IPS-18c (cell line): ENCODE measurements around the gene TMEM235.
A peak's percentile ranks its signal among the peaks of the same experiment; 100 is the strongest.

Experiments
- H3K4me3 ChIP-seq: 2 replicates; pipeline ENCODE4 v1.7.0; 2013; ENCODE audit warnings: low read depth, mild to moderate bottlenecking, low read length, moderate library complexity; ENCODE audit not compliant: insufficient read depth
- H3K9me3 ChIP-seq: one replicate; pipeline ENCODE4 v1.6.1; 2013; ENCODE audit warnings: mild to moderate bottlenecking, low read length, moderate library complexity; ENCODE audit not compliant: control insufficient read depth, insufficient read depth

TMEM235 gene

GRCh38 chr17:78258323-78259191 is 27.1 kb downstream of the TMEM235 start:
- peaks cover under 1% of the 10 kb centered on the region for H3K9me3 ChIP-seq
- no peak overlapping the region for H3K4me3 ChIP-seq

- Histone ChIP-seq H3K4me3 (no peak overlapping the region), H3K9me3 (peaks cover 2% of the 10 kb centered on the region)
Observed at GRCh38 chr17:78259192-78259554, 27.7 kb downstream of the TMEM235 start.

- peaks cover 2% of the 10 kb centered on the region for H3K9me3 ChIP-seq
- H3K4me3 ChIP-seq, result no peak overlapping the region
Observed at GRCh38 chr17:78263063-78263735, 31.8 kb downstream of the TMEM235 start.

DNA sequence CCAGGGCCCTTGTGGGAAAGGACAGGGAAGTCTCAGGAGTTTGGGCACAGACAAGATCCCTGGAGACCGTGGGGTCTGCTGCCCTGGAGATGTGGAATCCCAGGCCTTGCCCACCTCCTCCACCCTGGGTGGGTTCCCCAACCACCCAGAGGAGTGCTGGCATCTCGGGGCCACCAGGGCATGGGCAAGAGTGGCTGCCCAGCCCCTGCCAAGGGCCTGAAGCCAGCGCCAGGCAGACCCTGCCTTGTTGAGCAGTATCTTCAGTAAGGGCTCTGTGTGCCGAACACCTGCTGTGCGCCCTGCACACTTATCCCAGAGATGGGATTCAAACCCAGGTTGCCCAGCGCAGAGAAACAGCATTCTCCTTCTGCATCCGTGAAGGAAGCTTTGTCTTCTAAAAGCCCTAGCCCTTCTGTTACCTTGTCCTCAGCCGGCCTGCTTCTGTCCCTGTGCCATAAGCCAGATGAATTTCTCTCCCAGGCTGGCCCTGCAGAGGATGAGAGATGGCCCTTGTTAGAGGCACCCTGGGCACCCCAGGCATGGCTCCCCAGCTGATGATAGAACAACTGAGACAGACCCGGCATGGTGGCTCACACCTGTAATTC is 32.4 kb downstream of the TMEM235 start:
- H3K9me3 ChIP-seq, result peaks cover 2% of the 10 kb centered on the region
- H3K4me3 ChIP-seq, result no peak overlapping the region

DNA sequence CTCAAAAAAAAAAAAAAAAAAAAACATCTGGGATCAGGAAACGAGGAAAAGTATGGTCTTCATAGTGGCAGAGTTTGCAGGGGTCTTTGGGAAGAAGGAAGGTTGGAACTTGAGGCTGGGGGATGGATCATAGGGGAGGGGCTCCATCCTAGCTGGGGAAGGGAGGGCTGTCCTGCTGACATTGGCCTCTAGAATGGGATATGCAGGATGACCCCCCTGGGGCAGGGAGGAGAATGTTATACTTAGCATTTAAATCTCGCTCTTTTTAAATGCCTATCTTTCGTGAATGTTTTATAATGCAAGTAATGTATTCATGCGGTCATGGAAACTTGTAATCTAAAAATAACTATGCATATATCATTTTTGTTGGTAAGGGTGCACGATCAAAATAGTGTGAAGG is 33.2 kb downstream of the TMEM235 start:
- Histone ChIP-seq H3K4me3 (no peak overlapping the region), H3K9me3 (peaks cover 2% of the 10 kb centered on the region)

- no peak overlapping the region for H3K4me3 ChIP-seq
Observed at GRCh38 chr17:78265121-78265520, 33.7 kb downstream of the TMEM235 start.

GRCh38 chr17:78266231-78266631 is 34.8 kb downstream of the TMEM235 start:
- peaks cover 2% of the 10 kb centered on the region for H3K9me3 ChIP-seq
- no peak overlapping the region for H3K4me3 ChIP-seq

More at GRCh38 chr17:78265121-78265520, 33.7 kb downstream of the TMEM235 start:
- H3K9me3 ChIP-seq, result peaks cover 2% of the 10 kb centered on the region

- H3K4me3 ChIP-seq, result no peak overlapping the region
- peaks cover 2% of the 10 kb centered on the region for H3K9me3 ChIP-seq
Observed at GRCh38 chr17:78266771-78267170, 35.3 kb downstream of the TMEM235 start.

DNA sequence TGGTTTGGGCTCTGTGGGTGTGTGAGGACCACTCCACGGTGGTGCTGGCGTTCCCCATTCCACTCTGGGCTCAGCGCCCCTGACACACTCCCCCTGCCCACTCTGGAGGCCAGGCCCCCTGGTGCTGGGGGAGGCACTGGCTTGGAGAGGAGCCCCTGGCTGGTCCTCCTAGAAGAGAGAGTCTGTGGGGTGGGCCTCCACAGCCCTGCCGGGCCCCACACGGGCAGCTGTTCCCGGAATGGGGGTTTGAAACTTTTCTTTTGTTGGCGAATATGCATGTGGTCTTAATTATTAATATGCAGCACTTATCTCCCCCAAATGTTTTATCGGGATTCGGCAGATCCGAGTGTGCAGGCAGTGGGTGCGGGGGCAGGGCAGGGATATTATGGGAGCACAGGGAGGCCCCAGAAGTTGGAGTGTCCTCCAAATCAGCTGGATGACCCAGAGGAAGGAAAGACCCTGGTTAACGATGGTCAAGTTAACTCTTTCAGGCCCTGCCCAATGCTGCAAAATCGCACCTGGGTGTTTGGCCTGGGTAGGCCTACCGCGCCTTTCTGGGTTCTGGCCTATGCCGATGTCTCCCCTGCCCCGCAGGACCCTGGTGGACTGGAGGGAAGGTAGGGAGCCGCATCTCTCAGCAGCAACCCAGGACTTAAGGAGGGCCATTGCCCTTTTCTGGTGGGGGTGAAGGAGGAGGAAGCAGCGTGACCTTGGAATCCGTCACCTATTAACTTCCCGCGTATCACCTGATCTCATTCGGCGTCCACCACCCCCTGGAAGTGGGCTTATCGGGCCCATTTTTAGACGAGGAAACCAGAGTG is 36.0 kb downstream of the TMEM235 start:
- H3K9me3 ChIP-seq, result peaks cover 2% of the 10 kb centered on the region
- H3K4me3 ChIP-seq, result 0 out of 2 replicates have a peak overlapping the region, but pooled peaks have one; percentile 15

DNA sequence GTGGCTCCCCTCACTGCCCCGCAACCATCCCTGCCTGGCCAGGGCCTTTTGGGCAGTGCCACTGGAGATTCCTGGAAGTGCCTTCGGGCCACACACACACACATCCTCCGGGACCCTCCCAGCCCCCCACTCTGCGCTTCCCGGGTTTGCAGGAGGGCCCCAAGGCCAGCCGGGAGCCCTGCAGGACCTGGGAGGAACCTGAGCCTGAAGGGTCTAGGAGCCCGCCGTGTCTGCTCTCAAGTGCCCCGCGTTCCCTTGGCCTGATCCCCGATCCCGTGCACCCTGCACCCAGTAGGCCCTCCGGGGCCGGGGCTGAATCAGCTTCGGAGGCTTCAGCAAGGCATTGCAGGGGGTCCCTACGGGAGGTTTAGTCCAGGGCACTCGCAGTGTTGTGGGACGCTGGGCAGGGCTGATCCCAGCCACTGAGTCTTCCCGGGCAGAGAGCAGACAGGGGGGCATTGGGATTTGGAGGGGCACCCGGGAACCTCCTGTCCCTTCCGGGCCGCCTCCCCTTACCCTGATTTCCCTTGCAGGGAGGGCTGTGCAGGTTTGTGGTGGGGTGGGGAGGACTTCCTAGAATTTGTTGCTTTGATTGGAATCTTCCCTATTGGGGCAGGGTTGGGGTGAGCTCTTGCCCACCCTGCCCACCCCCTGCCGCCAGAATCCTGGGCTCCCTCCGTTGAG is 36.9 kb downstream of the TMEM235 start:
- Histone ChIP-seq H3K4me3 (no peak overlapping the region; the same call in 1 of the 2 replicates), H3K9me3 (peaks cover 2% of the 10 kb centered on the region)

- no peaks in the 10 kb centered on the region for H3K9me3 ChIP-seq
- H3K4me3 ChIP-seq, result no peak overlapping the region; the same call in 1 of the 2 replicates
Observed at GRCh38 chr17:78268951-78269905, 37.8 kb downstream of the TMEM235 start.

GRCh38 chr17:78269955-78270381 is 38.5 kb downstream of the TMEM235 start:
- Histone ChIP-seq H3K4me3 (no peak overlapping the region), H3K9me3 (no peaks in the 10 kb centered on the region)

DNA sequence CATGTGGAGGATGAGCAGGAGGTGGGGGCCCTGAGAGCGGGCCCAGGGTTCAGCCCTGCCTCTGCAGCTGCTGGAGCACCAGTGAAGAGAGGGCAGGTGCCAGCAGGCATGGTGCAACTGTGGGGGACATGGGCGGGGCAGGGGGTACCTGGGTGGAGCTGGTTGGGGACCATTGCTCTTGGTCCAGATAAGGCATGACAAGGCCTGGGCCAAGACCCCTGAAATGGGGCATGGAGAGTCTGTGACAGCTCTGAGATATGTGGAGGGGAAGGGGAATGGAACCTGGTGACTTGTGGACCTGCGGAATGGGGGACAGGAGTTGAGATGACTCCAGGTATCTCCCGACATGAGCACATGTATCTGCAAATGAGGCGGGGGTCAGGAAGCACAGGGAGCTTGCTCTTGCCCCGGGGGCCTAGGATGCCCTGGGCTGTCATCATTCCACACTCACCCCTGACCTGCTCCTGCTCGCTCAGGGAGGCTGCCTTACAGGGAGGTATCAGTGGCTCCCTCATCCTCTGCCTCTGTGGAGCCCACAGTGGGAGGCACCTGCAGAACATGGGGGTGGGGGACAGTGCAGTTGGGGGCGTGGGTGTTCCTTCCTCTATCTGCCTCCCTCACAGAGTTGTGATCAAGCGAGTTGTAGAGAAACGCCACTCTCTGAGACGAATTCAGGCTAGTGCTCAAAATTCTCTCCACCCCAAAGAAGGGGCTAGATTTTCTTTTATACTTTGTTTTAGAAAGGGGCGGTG is 40.2 kb downstream of the TMEM235 start:
- no peaks in the 10 kb centered on the region for H3K9me3 ChIP-seq
- H3K4me3 ChIP-seq, result no peak overlapping the region

- no peaks in the 10 kb centered on the region for H3K9me3 ChIP-seq
- H3K4me3 ChIP-seq, result no peak overlapping the region; the same call in 1 of the 2 replicates
Observed at GRCh38 chr17:78272181-78272913, 40.9 kb downstream of the TMEM235 start.
